Activated T-cell treated with anti-CD3 and anti-CD28 coated beads, Interleukin-2, amount 50 U/mL, for 24 hours (primary cell): Measurements from ENCODE around the gene WTIP.
"Not testable (repeated sequence)": the region's sequence is repeated elsewhere in the genome, so short reads cannot be mapped to it uniquely, and the experiment has no call there.

ENCODE experiments used
- DNase-seq: peaks from one replicate; pipeline ENCODE4 v3.0.0-alpha.2; 2020
- H3K27ac Mint-ChIP-seq: 2 replicates; pipeline ENCODE4 v1.8.0; 2020; ENCODE audit warnings: mild to moderate bottlenecking, mixed read lengths
- H3K27me3 Mint-ChIP-seq: 2 replicates; pipeline ENCODE4 v1.8.0; 2020; ENCODE audit warnings: mixed read lengths
- H3K36me3 Mint-ChIP-seq: 2 replicates; pipeline ENCODE4 v1.8.0; 2020; ENCODE audit warnings: low read depth, mixed read lengths
- H3K4me1 Mint-ChIP-seq: 2 replicates; pipeline ENCODE4 v1.8.0; 2020; ENCODE audit warnings: low read depth, mixed read lengths
- H3K4me3 Mint-ChIP-seq: 2 replicates; pipeline ENCODE4 v1.8.0; 2020; ENCODE audit warnings: mild to moderate bottlenecking, moderate library complexity, mixed read lengths
- H3K9me3 Mint-ChIP-seq: 2 replicates; pipeline ENCODE4 v1.8.0; 2020; ENCODE audit warnings: mixed read lengths

Gene WTIP

GRCh38 chr19:34480971-34481841, at the start of gene WTIP:
TSS of gene WTIP (plus strand) at chr19:34481758. CDS start at chr19:34481975, 217 bp downstream.
- DNase-seq: no peak
- Mint-ChIP-seq H3K27me3 (peaks cover 54% of the 10 kb centered on the region), H3K27ac (no peak within 1 kb of the TSS), H3K4me1 (peaks cover 5% of the 10 kb centered on the region), H3K36me3 (peaks cover under 1% of the 10 kb centered on the region), H3K4me3 (peak within 1 kb of the TSS; percentile 31), H3K9me3 (no peaks in the 10 kb centered on the region)

- no peak for DNase-seq
- peaks cover 40% of the 10 kb centered on the region for H3K4me1 Mint-ChIP-seq
- peaks cover 89% of the 10 kb centered on the region for H3K36me3 Mint-ChIP-seq
- H3K9me3 Mint-ChIP-seq: no peaks in the 10 kb centered on the region
- H3K4me3 Mint-ChIP-seq: peak overlapping the region; percentile 13
- peak overlapping the region; percentile 65 for H3K27ac Mint-ChIP-seq
- H3K27me3 Mint-ChIP-seq: no peaks in the 10 kb centered on the region
Observed at GRCh38 chr19:34432797-34433196, 48.8 kb upstream of the WTIP start.

- Mint-ChIP-seq H3K9me3 (no peaks in the 10 kb centered on the region), H3K4me1 (peaks cover 23% of the 10 kb centered on the region), H3K4me3 (no peak overlapping the region), H3K27me3 (no peaks in the 10 kb centered on the region), H3K36me3 (peaks cover 94% of the 10 kb centered on the region), H3K27ac (no peak overlapping the region)
- no peak for DNase-seq
Observed at GRCh38 chr19:34436716-34437115, 44.8 kb upstream of the WTIP start.

GRCh38 chr19:34448191-34448590, 33.4 kb upstream of the WTIP start:
- no peaks in the 10 kb centered on the region for H3K9me3 Mint-ChIP-seq
- peaks cover 11% of the 10 kb centered on the region for H3K4me1 Mint-ChIP-seq
- H3K36me3 Mint-ChIP-seq: peaks cover 94% of the 10 kb centered on the region

GRCh38 chr19:34452723-34453122, 28.8 kb upstream of the WTIP start:
- DNase-seq: no peak
- H3K9me3 Mint-ChIP-seq: no peaks in the 10 kb centered on the region
- no peak overlapping the region for H3K27ac Mint-ChIP-seq
- H3K36me3 Mint-ChIP-seq: peaks cover 82% of the 10 kb centered on the region
- H3K4me3 Mint-ChIP-seq: no peak overlapping the region
- no peaks in the 10 kb centered on the region for H3K27me3 Mint-ChIP-seq
- H3K4me1 Mint-ChIP-seq: peaks cover 21% of the 10 kb centered on the region

More at GRCh38 chr19:34448191-34448590, 33.4 kb upstream of the WTIP start:
- H3K27ac Mint-ChIP-seq: peak overlapping the region; percentile 71
- no peak overlapping the region for H3K4me3 Mint-ChIP-seq
- no peak for DNase-seq
- no peaks in the 10 kb centered on the region for H3K27me3 Mint-ChIP-seq

GRCh38 chr19:34454091-34454490, 27.5 kb upstream of the WTIP start:
- no peak for DNase-seq
- Mint-ChIP-seq H3K4me3 (no peak overlapping the region), H3K9me3 (no peaks in the 10 kb centered on the region), H3K27ac (no peak overlapping the region), H3K36me3 (peaks cover 81% of the 10 kb centered on the region), H3K27me3 (no peaks in the 10 kb centered on the region), H3K4me1 (peaks cover 21% of the 10 kb centered on the region)

GRCh38 chr19:34454685-34455084, 26.9 kb upstream of the WTIP start:
- Mint-ChIP-seq H3K4me3 (no peak overlapping the region), H3K4me1 (peaks cover 21% of the 10 kb centered on the region), H3K27me3 (no peaks in the 10 kb centered on the region), H3K9me3 (no peaks in the 10 kb centered on the region), H3K27ac (peak overlapping the region; percentile 75), H3K36me3 (peaks cover 81% of the 10 kb centered on the region)
- no peak for DNase-seq

GRCh38 chr19:34455783-34456480, 25.6 kb upstream of the WTIP start:
- H3K4me3 Mint-ChIP-seq, DNase-seq, H3K9me3 Mint-ChIP-seq, H3K27me3 Mint-ChIP-seq, H3K27ac Mint-ChIP-seq: not testable (repeated sequence)
- peaks cover 21% of the 10 kb centered on the region for H3K4me1 Mint-ChIP-seq
- H3K36me3 Mint-ChIP-seq: peaks cover 84% of the 10 kb centered on the region

GRCh38 chr19:34457446-34457845, 24.1 kb upstream of the WTIP start:
- Mint-ChIP-seq H3K4me3 (no peak overlapping the region), H3K27ac (no peak overlapping the region), H3K4me1 (peaks cover 19% of the 10 kb centered on the region), H3K36me3 (peaks cover 85% of the 10 kb centered on the region), H3K9me3 (no peaks in the 10 kb centered on the region), H3K27me3 (no peaks in the 10 kb centered on the region)
- no peak for DNase-seq

GRCh38 chr19:34458677-34459076, 22.9 kb upstream of the WTIP start:
- Mint-ChIP-seq H3K4me3 (no peak overlapping the region), H3K36me3 (peaks cover 85% of the 10 kb centered on the region), H3K4me1 (peaks cover 11% of the 10 kb centered on the region), H3K27ac (no peak overlapping the region), H3K27me3 (no peaks in the 10 kb centered on the region), H3K9me3 (no peaks in the 10 kb centered on the region)
- no peak for DNase-seq

- peak overlapping the region; percentile 71 for H3K27ac Mint-ChIP-seq
Observed at GRCh38 chr19:34459614-34460013, 21.9 kb upstream of the WTIP start.

GRCh38 chr19:34461375-34462100, 20.0 kb upstream of the WTIP start:
- peaks cover 92% of the 10 kb centered on the region for H3K36me3 Mint-ChIP-seq
- peak overlapping the region; percentile 71 for H3K27ac Mint-ChIP-seq
- DNase-seq: no peak
- no peaks in the 10 kb centered on the region for H3K9me3 Mint-ChIP-seq
- no peak overlapping the region for H3K4me3 Mint-ChIP-seq
- H3K4me1 Mint-ChIP-seq: peaks cover 2% of the 10 kb centered on the region
- H3K27me3 Mint-ChIP-seq: no peaks in the 10 kb centered on the region

More at GRCh38 chr19:34459614-34460013, 21.9 kb upstream of the WTIP start:
- Mint-ChIP-seq H3K36me3 (peaks cover 85% of the 10 kb centered on the region), H3K9me3 (no peaks in the 10 kb centered on the region), H3K27me3 (no peaks in the 10 kb centered on the region), H3K4me3 (no peak overlapping the region), H3K4me1 (peaks cover 5% of the 10 kb centered on the region)
- DNase-seq: no peak

- DNase-seq, H3K27me3 Mint-ChIP-seq, H3K27ac Mint-ChIP-seq, H3K4me1 Mint-ChIP-seq, H3K4me3 Mint-ChIP-seq, H3K9me3 Mint-ChIP-seq: not testable (repeated sequence)
- H3K36me3 Mint-ChIP-seq: peaks cover 97% of the 10 kb centered on the region
Observed at GRCh38 chr19:34464785-34465184, 16.8 kb upstream of the WTIP start.

- Mint-ChIP-seq H3K27ac (peak overlapping the region; percentile 65), H3K9me3 (no peaks in the 10 kb centered on the region), H3K27me3 (no peaks in the 10 kb centered on the region), H3K4me1 (peaks cover 5% of the 10 kb centered on the region), H3K36me3 (peaks cover 95% of the 10 kb centered on the region), H3K4me3 (no peak overlapping the region)
- DNase-seq: no peak
Observed at GRCh38 chr19:34468409-34468808, 13.1 kb upstream of the WTIP start.
